ENCODE results near the gene GRB2.
A peak's percentile ranks its signal among the peaks of the same experiment; 100 is the strongest.
"Not testable (repeated sequence)": the region's sequence is repeated elsewhere in the genome, so short reads cannot be mapped to it uniquely, and the experiment has no call there.

GRB2 gene

GRCh38 chr17:75384751-75385150 lies 20.7 kb downstream of the GRB2 start:
- no peak for DNase-seq

- no peak for DNase-seq
Measured at GRCh38 chr17:75383842-75384195, 21.7 kb downstream of the GRB2 start.

GRCh38 chr17:75380750-75381149 lies 24.7 kb downstream of the GRB2 start:
- DNase-seq = no peak

- DNase-seq = no peak
Measured at GRCh38 chr17:75380315-75380714, 25.2 kb downstream of the GRB2 start.

GRCh38 chr17:75379426-75379825 lies 26.1 kb downstream of the GRB2 start:
- DNase-seq = not testable (repeated sequence)

GRCh38 chr17:75373280-75373679 lies 32.2 kb downstream of the GRB2 start:
- DNase-seq = no peak

GRCh38 chr17:75371981-75372380 lies 33.5 kb downstream of the GRB2 start:
- DNase-seq = no peak

- no peak for DNase-seq
Measured at GRCh38 chr17:75371339-75371738, 34.1 kb downstream of the GRB2 start.

- DNase-seq = no peak
Measured at GRCh38 chr17:75370286-75370915, 35.1 kb downstream of the GRB2 start.

GRCh38 chr17:75367838-75368789 lies 37.4 kb downstream of the GRB2 start:
- DNase-seq = not testable (repeated sequence)

- no peak for DNase-seq
Measured at GRCh38 chr17:75367312-75367711, 38.2 kb downstream of the GRB2 start.

GRCh38 chr17:75366432-75366831 lies 39.0 kb downstream of the GRB2 start:
- DNase-seq = no peak

- DNase-seq = no peak
Measured at GRCh38 chr17:75365931-75366275, 39.6 kb downstream of the GRB2 start.

- DNase-seq = peak; percentile 16 to 57
Measured at GRCh38 chr17:75365009-75365930, 40.2 kb downstream of the GRB2 start.

GRCh38 chr17:75364078-75364477 lies 41.4 kb downstream of the GRB2 start:
- DNase-seq = no peak

- no peak for DNase-seq
Measured at GRCh38 chr17:75361996-75362395, 43.5 kb downstream of the GRB2 start.

GRCh38 chr17:75361344-75361743 lies 44.1 kb downstream of the GRB2 start:
- no peak for DNase-seq

GRCh38 chr17:75356260-75356937 lies 49.1 kb downstream of the GRB2 start:
- DNase-seq = no peak

GRCh38 chr17:75353176-75353575 lies 52.3 kb downstream of the GRB2 start:
- DNase-seq = no peak

GRCh38 chr17:75352079-75352569 lies 53.4 kb downstream of the GRB2 start:
- DNase-seq = no peak

GRCh38 chr17:75350706-75351105 lies 54.8 kb downstream of the GRB2 start:
- DNase-seq = no peak

GRCh38 chr17:75350029-75350428 lies 55.4 kb downstream of the GRB2 start:
- no peak for DNase-seq

GRCh38 chr17:75349589-75349988 lies 55.9 kb downstream of the GRB2 start:
- no peak for DNase-seq

Measured in cerebellar nuclear complex (tissue), 1 donor.